Measurements from ENCODE around the gene AURKAIP1. TPM values are rescaled to one million over a fixed set of nuclear protein-coding genes. Genes with fewer than 3 reads are reported as not detected.
A peak's percentile ranks its signal among the peaks of the same experiment; 100 is the strongest.

AURKAIP1 gene
- total and polyA plus RNA-seq, 9 of the 15 experiments (the other 6 are each of a cell fraction or from before 2014, with no cell fraction given) = 7.8 to 478 (median 92.0) TPM

GRCh38 chr1:1359308-1359663 is 15.7 kb downstream of the AURKAIP1 start (continued):
- TF ChIP-seq THRB (CRISPR knock-in tag; conservative IDR thresholded peaks at IDR 0.05) (no peak), FOXM1 (IDR thresholded peaks at IDR 0.05; ENCODE audit: low read depth) (no peak), FOXM1 (CRISPR knock-in tag; IDR thresholded peaks at IDR 0.05; ENCODE audit: low read depth) (no peak)

GRCh38 chr1:1358433-1359271 is 16.4 kb downstream of the AURKAIP1 start, which contains the start of gene MXRA8:
Gene MXRA8, minus strand, starts transcription at chr1:1358555. Its CDS starts 51 bp downstream, at chr1:1358504.
- Histone ChIP-seq H3K4me1 (replicated peaks in 1 of 2; ENCODE audit: control insufficient read depth in 2 of 2, insufficient read depth in 2 of 2, low read length in 2 of 2) (peaks cover 19 to 79% of the 10 kb centered on the region in 2 experiments), H2AFZ (ENCODE audit: low read depth, low read length) (peak within 1 kb of the TSS; percentile 99), H3K9ac (ENCODE audit: insufficient read depth in 1 of 2, low read depth in 2 of 2, low read length in 2 of 2) (peak within 1 kb of the TSS; percentile 74 to 89), H3K27ac (ENCODE audit: extremely low read depth, low read depth, low read length) (peak within 1 kb of the TSS; percentile 74), H3K79me2 (ENCODE audit: control insufficient read depth, insufficient read depth, low read length) (peaks cover 10% of the 10 kb centered on the region; the same call in 2 of the 3 replicates), H3K27me3 (ENCODE audit: control insufficient read depth in 2 of 2, insufficient read depth in 2 of 2, low read length in 2 of 2) (no peaks in the 10 kb centered on the region; a peak in 1 of 5 replicates), H3K4me2 (ENCODE audit: insufficient read depth, low read length) (peak within 1 kb of the TSS; percentile 71), H3K9me3 (replicated peaks; ENCODE audit: control insufficient read depth, insufficient read depth, low read depth, low read length) (0 out of 2 replicates have a peak, but pooled peaks cover 2% of the 10 kb centered on the region), H3K4me3 (peak within 1 kb of the TSS; percentile 33), H3K36me3 (ENCODE audit: control insufficient read depth, insufficient read depth, low read length) (no peaks in the 10 kb centered on the region), H4K20me1 (replicated peaks; ENCODE audit: control insufficient read depth, insufficient read depth, low read length) (no peaks in the 10 kb centered on the region), H3K9me1 (ENCODE audit: control insufficient read depth, insufficient read depth, low read length) (no peaks in the 10 kb centered on the region)
- DNase-seq (ENCODE audit: extremely low read depth in 1 of 4, low spot score in 3 of 4) = peak; percentile 92 to 96 (median 94)
- FAIRE-seq = peak; percentile 96
- intact Hi-C loops (cut with micrococcal nuclease) = no loop called here
- in situ Hi-C loops (cut with MboI) = no loop called here
- ChIA-PET CTCF (ENCODE audit: low intra/inter-chr PET ratio) (no interaction called here), POLR2A (interaction anchor here (1.0 to 1.1 kb wide), 2 partner anchors 12 to 18 kb away, joined by 5 read pairs; no protein-coding TSS in a partner anchor)
- no TSS peak for BruUV-seq (replicated peaks)
- peak; percentile 93 for ATAC-seq
- 27% methylated on average over 29 of the region's 29 CpGs for WGBS (ENCODE audit: insufficient coverage, low coverage, missing lambda C conversion rate)
- TF ChIP-seq SOX6 (IDR thresholded peaks at IDR 0.05) (no peak; the same call in 1 of the 2 replicates), EGR1 (conservative IDR thresholded peaks at IDR 0.05) (peak; percentile 56), MAFK (IDR thresholded peaks at IDR 0.05; ENCODE audit: low read length) (no peak), ZBTB7A (IDR thresholded peaks at IDR 0.05; ENCODE audit: borderline replicate concordance, control insufficient read depth, low read depth, low read length) (peak; percentile 91), ATF4 (CRISPR knock-in tag; IDR thresholded peaks at IDR 0.05) (no peak), VEZF1 (CRISPR knock-in tag; IDR thresholded peaks at IDR 0.05) (peak; percentile 90), SIRT6 (IDR thresholded peaks at IDR 0.05; ENCODE audit: low read depth, low read length) (no peak), FOXA3 (CRISPR knock-in tag; conservative IDR thresholded peaks at IDR 0.05 in 1 of 2, IDR thresholded peaks at IDR 0.05 in 1 of 2) (peak in 1 of 2 experiments; percentile 47; a peak in 1 of 4 replicates), TAF15 (IDR thresholded peaks at IDR 0.05; ENCODE audit: low read depth, low read length) (no peak), POLR2AphosphoS2 (IDR thresholded peaks at IDR 0.05; ENCODE audit: low read length) (no peak), HES1 (IDR thresholded peaks at IDR 0.05; ENCODE audit: low read depth) (no peak), DPF2 (IDR thresholded peaks at IDR 0.05) (peak; percentile 64), KDM1A (IDR thresholded peaks at IDR 0.05) (peak in 1 of 2 experiments; percentile 77; a peak in 1 of 4 replicates), TARDBP (IDR thresholded peaks at IDR 0.05) (no peak)

Measured in K562 (cell line).